HepG2 (cell line): ENCODE measurements around the gene NRG3. TPM values are rescaled to one million over a fixed set of nuclear protein-coding genes. Genes with fewer than 3 reads are reported as not detected.

Experiments
- ATAC-seq: fragments of 200-7000 bp; cut with Tn5 transposase; 3 replicates; pipeline ENCODE4 v1.9.1; 2020; ENCODE audit warnings: mild to moderate bottlenecking, moderate library complexity
- BruUV-seq: library from RNA; stranded (reverse); fragments of 400-500 nt; replicated peaks from 2 replicates; lab custom pipeline; 2021; lab: Mats Ljungman, UMichigan
- CTCF ChIA-PET: fragments of 300-600 bp; formaldehyde crosslinking; extraction: SDS; loops from one replicate; lab custom pipeline; 2021; ENCODE audit warnings: low total read pairs, inconsistent platforms, low intra/inter-chr PET ratio; lab: Yijun Ruan, JAX
- POLR2A ChIA-PET: fragments of 350-600 bp; sonication (Branson Sonifier 250); formaldehyde crosslinking; loops from one replicate; lab custom pipeline; 2020; ENCODE audit warnings: antibody characterized with exemption, inconsistent platforms; lab: Yijun Ruan, JAX
- DNase-seq: peaks from one replicate; pipeline ENCODE4 v3.0.0-alpha.2; 2015; ENCODE audit warnings: low spot score
- FAIRE-seq: peaks from 3 replicates; lab custom pipeline; 2011; peaks lifted over from hg19 to GRCh38; lab: Jason Lieb, UNC
- H2AFZ ChIP-seq: one replicate; pipeline ENCODE4 v1.6.1; 2011; ENCODE audit warnings: low read length, inconsistent platforms
- H3K27ac ChIP-seq: fragments of 300-600 bp; 3 replicates; pipeline ENCODE4 v1.8.0; 2011; ENCODE audit warnings: mixed run types, mild to moderate bottlenecking, mixed read lengths, low read length, inconsistent platforms; ENCODE audit not compliant: insufficient read depth; ENCODE audit errors: extremely low read length
- H3K27me3 ChIP-seq, 2 experiments: fragments of 200-600 bp in 1 of 2; 2 replicates in 1 of 2; 3 replicates in 1 of 2; pipeline versions ENCODE4 v1.6.0 to v1.8.0; 2011; ENCODE audit warnings: low read length in 2 of 2, mild to moderate bottlenecking in 2 of 2, moderate library complexity in 2 of 2, inconsistent platforms in 1 of 2; ENCODE audit not compliant: insufficient read depth in 2 of 2, control insufficient read depth in 1 of 2
- H3K36me3 ChIP-seq, 2 experiments: fragments of 200-600 bp in 1 of 2; replicated peaks in 1 of 2; 2 replicates in 1 of 2; 3 replicates in 1 of 2; pipeline versions ENCODE4 v1.5.1 to v1.8.0; 2011; ENCODE audit warnings: low read length in 2 of 2, inconsistent platforms in 1 of 2; ENCODE audit not compliant: insufficient read depth in 2 of 2, control insufficient read depth in 1 of 2
- H3K4me1 ChIP-seq: 2 replicates; pipeline ENCODE4 v1.5.1; 2012; ENCODE audit warnings: low read length, inconsistent platforms; ENCODE audit not compliant: insufficient read depth
- H3K4me2 ChIP-seq: 2 replicates; pipeline ENCODE4 v1.6.0; 2011; ENCODE audit warnings: low read depth, low read length, inconsistent platforms
- H3K4me3 ChIP-seq, 3 experiments: fragments of 200-600 bp in 1 of 3; sonication (generic), shearing (Covaris generic) in 1 of 3; replicated peaks in 1 of 3; 2 replicates each; pipeline ENCODE4 v1.5.1; 2011 to 2016; ENCODE audit warnings: low read length in 3 of 3, inconsistent platforms in 2 of 3, low read depth in 2 of 3, mild to moderate bottlenecking in 2 of 3, control low read depth in 1 of 3, mixed read lengths in 1 of 3; ENCODE audit not compliant: insufficient read depth in 1 of 3
- H3K79me2 ChIP-seq: one replicate; pipeline ENCODE4 v1.6.1; 2011; ENCODE audit warnings: low read length, inconsistent platforms; ENCODE audit not compliant: insufficient read depth
- H3K9ac ChIP-seq: 2 replicates; pipeline ENCODE4 v1.6.0; 2011; ENCODE audit warnings: mild to moderate bottlenecking, low read depth, low read length, inconsistent platforms; ENCODE audit not compliant: insufficient read depth
- H3K9me3 ChIP-seq: 2 replicates; pipeline ENCODE4 v1.5.1; 2012; ENCODE audit warnings: mild to moderate bottlenecking, low read length
- H4K20me1 ChIP-seq: 2 replicates; pipeline ENCODE4 v1.6.0; 2011; ENCODE audit warnings: inconsistent platforms, mild to moderate bottlenecking, low read length, moderate library complexity; ENCODE audit not compliant: insufficient read depth
- KMT2B ChIP-seq: IDR thresholded peaks from 2 replicates; pipeline ENCODE4 v1.6.1; 2016; ENCODE audit warnings: missing genetic modification reagents, missing compliant biosample characterization
- NCOA1 ChIP-seq: sonication (generic); formaldehyde crosslinking; IDR thresholded peaks from 2 replicates; pipeline ENCODE4 v1.9.0; 2021; ENCODE audit warnings: missing genetic modification reagents
- ZNF234 ChIP-seq: sonication (generic); formaldehyde crosslinking; conservative IDR thresholded peaks from 2 replicates; pipeline ENCODE4 v1.5.1; 2020; ENCODE audit warnings: mild to moderate bottlenecking, missing genetic modification reagents
- ZNF280D ChIP-seq: sonication (generic); formaldehyde crosslinking; IDR thresholded peaks from 2 replicates; pipeline ENCODE4 v1.5.1; 2020; ENCODE audit warnings: mild to moderate bottlenecking, missing genetic modification reagents
- ZNF646 ChIP-seq: sonication (generic); formaldehyde crosslinking; IDR thresholded peaks from 2 replicates; pipeline ENCODE4 v1.9.0; 2021; ENCODE audit warnings: mild to moderate bottlenecking, missing genetic modification reagents
- ZNF703 ChIP-seq: sonication (generic); formaldehyde crosslinking; IDR thresholded peaks from 2 replicates; pipeline ENCODE4 v1.5.1; 2020; ENCODE audit warnings: missing genetic modification reagents, mild to moderate bottlenecking, moderate library complexity, borderline replicate concordance
- WGBS: methylation state at CpG from one replicate; pipeline ENCODE4 v1.1.6; 2017; ENCODE audit warnings: low lambda C conversion rate; 5-methylcytosine and 5-hydroxymethylcytosine counted together
- in situ Hi-C: cut with HindIII; loops from 2 replicates; pipeline ENCODE4 v1.10.0; 2017; ENCODE audit warnings: low pct_unique_long_range_greater_than_20kb; ENCODE audit not compliant: extremely low pct_ligation_motif_present
- intact Hi-C: fragments of 100-400 bp; cut with micrococcal nuclease; formaldehyde crosslinking; loops from one replicate; pipeline ENCODE4 v1.10.0; 2022; ENCODE audit not compliant: unreplicated experiment
- polyA plus RNA-seq, 8 experiments: library from polyadenylated mRNA; depleted of rRNA in 3 of 8; stranded (reverse) in 7 of 8; unstranded in 1 of 8; fragments of >200 nt; fragmentation: Illumina TruSeq in 4 of 8; extraction: Trizol in 4 of 8; gene quantifications; 2 replicates each; pipeline versions ENCODE4 v1.2.1 to v1.2.3, GENCODE V29; 2011 to 2016; ENCODE audit warnings: low read depth in 4 of 8, missing spikeins in 1 of 8, mixed read lengths in 1 of 8; ENCODE audit not compliant: insufficient read depth in 1 of 8
- total RNA-seq, 5 experiments: library from RNA; depleted of rRNA; stranded (reverse); fragments of >200 nt; fragmentation: Illumina TruSeq; extraction: Trizol; gene quantifications; 2 replicates each; pipeline ENCODE4 v1.2.3, GENCODE V29; 2016; ENCODE audit warnings: low read depth in 1 of 5
- TF ChIP-seq, protein P1 (sequence below): sonication (generic); formaldehyde crosslinking; IDR thresholded peaks from 2 replicates; pipeline ENCODE4 v1.4.0; 2020; ENCODE audit warnings: missing genetic modification reagents

Gene NRG3
- total and polyA plus RNA-seq, 2 of the 13 experiments (the other 11 are each of a cell fraction or from before 2014, with no cell fraction given) = not detected

DNA sequence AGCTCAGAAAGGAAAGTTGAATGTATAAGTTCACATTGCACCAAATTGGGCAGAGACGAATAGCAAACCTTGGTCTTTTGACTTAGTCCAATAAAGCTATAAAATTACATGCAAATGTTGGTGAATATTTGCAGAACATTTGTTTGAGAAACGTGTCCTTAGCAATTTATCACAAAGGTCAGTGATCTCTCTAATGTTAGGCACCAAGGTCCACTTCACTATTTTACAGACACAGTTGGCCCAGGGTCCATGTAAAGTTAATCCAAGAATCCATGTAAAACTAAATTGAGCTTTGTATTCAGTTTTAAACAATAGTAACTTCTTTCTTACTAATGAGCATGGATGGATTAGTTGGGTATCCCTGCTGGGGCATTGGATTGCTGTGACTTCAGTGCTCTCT is 617.7 kb downstream of the NRG3 start:
- FAIRE-seq (no peak), DNase-seq (no peak), ATAC-seq (no peak)
- Histone ChIP-seq H2AFZ (no peak overlapping the region), H3K27ac (no peak overlapping the region), H3K36me3 (no peaks in the 10 kb centered on the region), H3K4me1 (no peaks in the 10 kb centered on the region), H3K4me3 (no peak overlapping the region), H3K4me2 (no peak overlapping the region), H3K9me3 (peaks cover 88% of the 10 kb centered on the region), H4K20me1 (no peaks in the 10 kb centered on the region), H3K9ac (no peak overlapping the region), H3K27me3 (no peaks in the 10 kb centered on the region), H3K79me2 (no peaks in the 10 kb centered on the region)
- POLR2A ChIA-PET = no interaction called here
- in situ Hi-C loops (no loop called here), intact Hi-C loops (no loop called here)
- WGBS = 8% methylated on average over 2 of the region's 2 CpGs
- TF ChIP-seq ZNF280D (CRISPR knock-in tag) = no peak
- TF ChIP-seq ZNF646 = no peak
- no peak for TF ChIP-seq ZNF703 (CRISPR knock-in tag)
- no peak for TF ChIP-seq ZNF234 (CRISPR knock-in tag)
- TF ChIP-seq NCOA1 (CRISPR knock-in tag) = no peak
- no peak for TF ChIP-seq KMT2B
- TF ChIP-seq, protein P1, sequence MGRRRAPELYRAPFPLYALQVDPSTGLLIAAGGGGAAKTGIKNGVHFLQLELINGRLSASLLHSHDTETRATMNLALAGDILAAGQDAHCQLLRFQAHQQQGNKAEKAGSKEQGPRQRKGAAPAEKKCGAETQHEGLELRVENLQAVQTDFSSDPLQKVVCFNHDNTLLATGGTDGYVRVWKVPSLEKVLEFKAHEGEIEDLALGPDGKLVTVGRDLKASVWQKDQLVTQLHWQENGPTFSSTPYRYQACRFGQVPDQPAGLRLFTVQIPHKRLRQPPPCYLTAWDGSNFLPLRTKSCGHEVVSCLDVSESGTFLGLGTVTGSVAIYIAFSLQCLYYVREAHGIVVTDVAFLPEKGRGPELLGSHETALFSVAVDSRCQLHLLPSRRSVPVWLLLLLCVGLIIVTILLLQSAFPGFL (CRISPR knock-in tag) = no peak
- BruUV-seq = no TSS peak
- CTCF ChIA-PET = no interaction called here
